ENCODE measurements around the gene CTDP1.

Gene CTDP1

DNA sequence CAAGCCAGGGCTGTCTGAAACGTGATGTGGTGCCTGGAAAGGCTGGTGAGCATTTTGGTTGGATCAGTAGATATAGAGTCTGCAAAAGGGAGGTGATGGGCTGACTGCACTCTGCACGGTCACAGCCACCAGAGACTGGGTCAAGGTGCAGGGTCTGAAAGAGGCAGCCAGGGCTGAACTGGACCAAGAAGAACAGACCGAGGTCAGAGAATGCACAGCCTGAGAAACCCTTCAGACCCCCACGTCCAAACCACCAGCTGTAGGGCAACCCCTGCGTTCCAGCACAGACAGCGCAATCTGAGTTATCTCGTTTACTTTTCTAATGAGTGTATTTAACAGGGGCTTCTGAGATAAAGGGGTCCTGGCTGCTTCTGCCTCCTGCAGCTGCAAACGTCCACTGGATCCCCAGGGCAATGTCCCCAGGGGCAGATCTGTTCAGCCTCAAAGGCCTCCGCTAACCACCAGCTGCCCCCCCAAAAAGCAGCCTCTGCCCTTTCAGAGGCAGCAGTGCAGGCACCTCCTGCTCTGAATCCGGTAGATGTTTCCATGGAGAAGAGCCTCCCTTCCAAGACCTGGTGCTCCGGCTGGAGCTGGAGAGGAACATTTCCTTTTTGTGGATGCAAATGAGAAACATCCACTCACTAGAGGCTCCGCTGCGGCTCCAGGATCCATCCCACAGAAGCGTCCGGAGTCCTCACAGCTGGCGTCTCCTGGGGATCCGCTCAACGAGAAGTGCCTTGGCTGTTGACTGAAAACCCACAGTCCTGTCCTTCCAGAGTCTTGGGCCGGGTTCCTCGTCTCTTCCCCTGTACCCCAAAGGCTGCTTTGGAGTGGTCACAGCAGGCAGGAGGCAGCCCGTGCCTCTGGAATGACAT, 117.2 kb downstream of the CTDP1 start:
- DNase-seq (ENCODE audit: low spot score): no peak

DNA sequence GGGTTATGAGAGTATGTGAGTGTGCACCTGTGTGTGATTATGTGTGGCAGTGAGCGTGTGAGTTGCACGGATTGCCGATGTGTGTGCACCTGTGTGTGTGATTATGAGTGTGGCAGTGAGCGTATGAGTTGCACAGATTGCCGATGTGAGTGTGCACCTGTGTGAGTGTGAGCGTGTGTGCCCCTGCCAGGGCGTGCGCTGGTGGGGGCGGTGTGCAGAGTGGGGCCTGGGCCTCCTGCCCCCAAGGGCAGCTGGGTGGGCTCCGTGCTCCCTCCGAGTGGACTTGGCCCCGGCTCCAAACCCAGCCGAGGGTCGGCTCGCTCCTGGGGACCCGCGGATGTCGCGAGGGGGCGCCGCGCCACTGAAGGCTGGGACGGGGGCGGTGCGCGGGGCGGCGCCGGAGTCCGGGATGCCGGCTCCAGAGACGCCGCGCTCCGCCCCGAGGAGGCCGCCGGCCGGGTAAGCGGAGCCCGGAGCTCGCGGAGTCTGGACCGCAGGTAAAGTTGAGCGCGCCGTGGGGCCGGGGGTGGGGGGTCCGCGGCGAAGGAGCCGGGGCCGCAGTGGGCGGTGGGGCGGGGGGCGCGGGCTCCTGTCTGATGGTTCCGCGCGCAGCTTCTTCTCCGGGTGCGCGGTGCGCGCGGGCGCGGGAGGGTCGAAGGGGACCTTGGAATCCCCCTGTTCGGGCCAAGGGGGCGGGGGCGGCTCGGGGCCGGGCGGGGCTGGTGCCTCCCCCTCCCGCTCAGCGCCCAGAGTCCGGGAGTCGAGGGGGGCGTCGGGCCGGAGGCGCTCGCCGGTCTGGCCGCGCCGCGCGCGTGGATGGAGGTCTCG, 118.1 kb downstream of the CTDP1 start, which contains the start of gene KCNG2:
Gene KCNG2, plus strand, starts transcription at position 421 of the 828 bp plus-strand sequence. CDS start 65,730 bp downstream, outside the sequence.
- no peak for DNase-seq (ENCODE audit: low spot score)

DNA sequence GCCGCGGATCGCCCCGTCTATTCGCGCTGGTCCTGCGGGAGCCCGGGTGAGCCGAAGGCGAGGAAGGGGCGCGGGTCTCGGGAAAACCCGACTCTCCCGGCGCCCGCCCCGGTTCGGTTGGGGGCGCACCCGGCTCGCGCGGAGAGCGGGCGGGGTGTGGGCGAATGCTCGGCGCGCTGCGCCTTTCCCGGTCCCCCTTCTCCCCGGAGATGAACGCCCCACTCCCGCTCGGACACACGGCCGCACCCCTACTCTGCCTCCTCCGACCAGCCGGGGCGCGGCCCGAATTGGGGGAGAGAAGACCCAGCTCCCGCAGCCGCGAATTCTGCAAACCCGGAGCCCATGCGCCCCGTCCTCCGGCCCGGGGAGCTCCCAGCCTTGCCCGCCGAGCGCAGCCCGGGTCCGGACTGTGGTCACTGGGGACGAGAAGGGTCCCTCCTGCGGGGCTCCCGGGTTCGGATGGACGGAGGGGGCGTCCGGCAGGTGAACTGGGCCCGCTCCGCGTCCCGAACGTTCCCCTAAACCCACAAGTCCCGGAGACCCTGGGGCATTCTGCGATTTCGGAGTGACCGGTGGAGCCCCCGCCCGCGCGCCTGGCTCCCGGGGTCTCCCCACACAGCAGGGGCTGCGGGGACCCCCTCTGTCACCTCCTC, 118.9 kb downstream of the CTDP1 start:
- no peak for DNase-seq (ENCODE audit: low spot score)

DNA sequence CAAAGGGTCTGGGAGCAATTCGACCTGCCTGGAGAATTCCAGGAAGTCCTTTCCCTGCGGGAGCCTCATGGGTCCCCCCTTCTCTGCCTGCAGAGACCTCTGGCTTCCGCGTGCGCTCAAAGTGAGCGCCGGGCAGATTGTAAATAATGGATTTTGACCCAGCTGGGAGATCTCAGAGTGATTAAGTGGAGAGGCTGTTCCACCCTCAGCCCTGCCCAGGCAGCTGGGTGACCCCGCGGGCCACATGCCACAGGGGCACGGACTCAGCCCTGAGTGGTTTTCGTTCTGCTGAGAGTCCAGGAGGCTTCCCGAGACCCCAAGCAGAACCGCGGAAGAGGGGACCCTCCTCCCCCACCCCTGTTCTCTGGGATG, 119.4 kb downstream of the CTDP1 start:
- no peak for DNase-seq (ENCODE audit: low spot score)

DNA sequence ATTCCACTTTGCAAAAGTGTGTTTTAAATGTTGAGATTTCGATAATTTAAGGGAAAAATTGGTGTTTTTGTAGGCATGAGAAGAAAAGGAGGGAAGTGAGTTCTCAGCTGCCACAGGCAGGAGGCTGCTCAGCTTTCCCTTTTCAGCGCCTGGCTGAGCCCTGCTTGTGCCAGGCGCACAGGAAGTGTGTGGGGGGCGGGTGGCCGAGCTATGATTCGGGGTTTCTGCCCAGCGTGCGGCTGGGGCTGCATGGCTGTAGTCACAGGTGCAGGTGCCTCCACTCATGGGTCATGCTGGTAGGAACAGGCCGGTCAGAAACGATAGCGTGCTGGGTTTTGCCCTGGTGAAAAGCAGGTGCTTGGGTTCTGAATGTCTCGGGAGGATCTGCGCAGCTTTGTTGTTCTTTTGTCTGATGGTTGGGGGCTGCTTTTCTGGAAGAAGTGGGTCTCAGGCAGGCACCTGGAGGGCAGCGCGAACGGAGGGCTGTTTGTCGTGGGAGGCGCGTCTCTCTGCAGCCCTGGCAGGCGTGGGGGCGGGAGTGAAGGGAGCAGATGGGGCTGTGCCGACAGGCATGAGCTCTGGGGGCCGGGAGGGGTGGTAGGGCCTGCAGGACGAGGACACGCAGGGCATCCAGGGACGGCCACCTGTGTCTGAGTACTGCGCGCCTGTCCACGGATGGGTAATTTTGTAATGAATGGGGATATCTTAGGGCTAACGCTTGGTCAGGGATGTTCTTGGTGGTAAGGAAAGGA, 120.2 kb downstream of the CTDP1 start:
- no peak for DNase-seq (ENCODE audit: low spot score)

GRCh38 chr18:79800371-79801180, 121.0 kb downstream of the CTDP1 start:
- DNase-seq (ENCODE audit: low spot score): no peak

DNA sequence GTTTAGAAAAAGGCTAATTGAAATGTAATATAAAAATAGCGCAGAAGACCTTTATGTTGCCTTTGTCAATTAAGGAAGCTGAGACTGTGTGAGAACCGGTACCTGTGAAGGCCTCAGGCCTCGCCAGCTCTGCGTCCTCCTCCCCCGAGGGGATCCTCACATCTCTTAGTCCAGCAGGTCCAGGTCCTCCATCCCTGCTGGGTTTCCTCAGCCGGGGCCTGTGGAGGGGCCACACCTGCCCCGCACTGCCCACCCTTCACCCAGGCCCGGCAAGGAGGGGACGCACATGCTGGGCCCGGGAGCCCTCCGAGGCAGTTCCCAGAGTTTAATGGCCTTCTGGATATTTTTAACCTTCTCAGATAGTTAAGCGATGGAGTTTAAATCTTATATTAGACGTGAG, 121.6 kb downstream of the CTDP1 start:
- no peak for DNase-seq (ENCODE audit: low spot score)

DNA sequence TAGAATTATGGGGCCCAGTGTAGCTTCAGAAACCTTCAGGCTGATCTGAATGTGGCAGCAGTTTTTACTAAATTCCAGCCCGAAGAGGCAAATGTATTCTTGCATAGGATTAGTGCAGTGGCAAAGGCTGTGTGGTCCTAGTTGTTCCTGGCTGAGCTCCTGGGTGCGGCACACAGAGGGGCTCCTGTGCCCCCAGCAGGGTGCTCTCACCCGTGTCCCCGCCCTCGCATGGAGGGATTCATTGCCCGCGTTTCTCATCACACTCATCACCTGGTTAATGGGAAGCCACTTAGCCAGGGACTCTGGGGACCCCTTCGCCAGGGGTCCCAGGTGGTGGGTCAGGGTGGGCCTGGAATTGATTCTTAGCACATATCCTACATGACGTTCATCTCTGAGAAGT, 122.0 kb downstream of the CTDP1 start:
- no peak for DNase-seq (ENCODE audit: low spot score)

DNA sequence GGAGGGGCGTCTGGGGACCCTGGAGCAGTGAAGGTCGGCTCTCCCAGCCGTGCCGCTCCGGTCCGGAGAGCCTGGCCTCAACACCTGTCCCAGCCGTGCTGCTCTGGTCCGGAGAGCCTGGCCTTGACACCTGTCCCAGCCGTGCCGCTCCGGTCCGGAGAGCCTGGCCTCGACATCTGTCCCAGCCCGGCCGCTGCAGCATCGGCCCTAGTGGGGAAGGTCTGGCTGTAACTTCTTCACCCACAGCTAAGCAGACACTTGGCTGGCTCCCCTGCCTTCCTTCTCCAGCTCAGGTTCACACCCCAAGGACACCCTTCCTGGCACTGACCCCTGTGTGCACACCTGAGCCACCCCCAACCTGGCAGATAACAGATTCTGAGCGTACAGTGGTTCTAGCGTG, 122.7 kb downstream of the CTDP1 start:
- no peak for DNase-seq (ENCODE audit: low spot score)

- no peak for DNase-seq (ENCODE audit: low spot score)
Observed at GRCh38 chr18:79803611-79804051, 124.0 kb downstream of the CTDP1 start.
